Endothelial cell (in vitro differentiated cells): ENCODE results near the gene CFAP206. TPM values are rescaled to one million over a fixed set of nuclear protein-coding genes. Genes with fewer than 3 reads are reported as not detected.
A peak's percentile ranks its signal among the peaks of the same experiment; 100 is the strongest.
"Not testable (repeated sequence)": the region's sequence is repeated elsewhere in the genome, so short reads cannot be mapped to it uniquely, and the experiment has no call there.

ENCODE experiments used
- DNase-seq: peaks from one replicate; pipeline ENCODE4 v3.0.0; 2021; ENCODE audit warnings: low spot score
- H3K27ac Mint-ChIP-seq: one replicate; pipeline ENCODE4 v1.8.0; 2021; ENCODE audit warnings: mixed read lengths, inconsistent platforms; ENCODE audit not compliant: unreplicated experiment
- H3K27me3 Mint-ChIP-seq: one replicate; pipeline ENCODE4 v1.8.0; 2021; ENCODE audit warnings: mild to moderate bottlenecking, moderate library complexity, mixed read lengths, inconsistent platforms; ENCODE audit not compliant: unreplicated experiment
- H3K36me3 Mint-ChIP-seq: one replicate; pipeline ENCODE4 v1.8.0; 2021; ENCODE audit warnings: mild to moderate bottlenecking, low read depth, mixed read lengths, inconsistent platforms; ENCODE audit not compliant: unreplicated experiment
- H3K4me1 Mint-ChIP-seq: one replicate; pipeline ENCODE4 v1.8.0; 2021; ENCODE audit warnings: mild to moderate bottlenecking, mixed read lengths, inconsistent platforms; ENCODE audit not compliant: unreplicated experiment
- H3K4me3 Mint-ChIP-seq: one replicate; pipeline ENCODE4 v1.8.0; 2021; ENCODE audit warnings: mild to moderate bottlenecking, mixed read lengths, inconsistent platforms; ENCODE audit not compliant: unreplicated experiment
- H3K9me3 Mint-ChIP-seq: one replicate; pipeline ENCODE4 v1.8.0; 2021; ENCODE audit warnings: mixed read lengths, inconsistent platforms; ENCODE audit not compliant: unreplicated experiment
- total RNA-seq: library from RNA; stranded (reverse); fragmentation: NEBNext Ultra II Directional; extraction: Animal tissue kit (Norgen Biotek cat#: 25700); gene quantifications from one replicate; pipeline ENCODE4 v1.2.1, GENCODE V29; 2021; ENCODE audit not compliant: unreplicated experiment
- TF ChIP-seq, protein P1 (sequence below): fragments of 200-600 bp; sonication (generic); IDR thresholded peaks from one replicate; pipeline ENCODE4 v1.5.0; 2021; ENCODE audit warnings: antibody characterized with exemption; ENCODE audit not compliant: unreplicated experiment

The CFAP206 gene
- total RNA-seq, 1 donor from 2014 or later: 0.54 TPM

DNA sequence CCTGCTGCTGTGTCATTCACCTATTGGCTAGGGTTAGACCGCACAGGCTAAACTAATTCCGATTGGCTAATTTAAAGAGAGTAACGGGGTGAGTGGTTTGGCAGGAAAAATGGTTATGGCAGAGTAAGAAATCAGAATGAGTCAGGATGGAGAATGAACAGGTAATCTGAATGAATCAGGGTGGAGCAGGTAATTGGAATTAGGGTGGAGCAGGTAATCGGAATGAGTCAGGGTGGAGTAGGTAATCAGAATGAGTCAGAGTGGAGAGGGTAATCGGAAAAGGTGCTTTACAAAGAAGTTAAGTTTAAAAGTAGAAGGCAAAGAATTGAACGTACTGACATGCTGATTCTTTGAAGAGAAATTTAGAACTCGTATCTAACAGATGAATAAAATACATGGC is 76.7 kb downstream of the CFAP206 start:
- Mint-ChIP-seq H3K36me3 (peaks cover 30% of the 10 kb centered on the region), H3K4me3 (peak overlapping the region; percentile 28)
- DNase-seq: no peak

DNA sequence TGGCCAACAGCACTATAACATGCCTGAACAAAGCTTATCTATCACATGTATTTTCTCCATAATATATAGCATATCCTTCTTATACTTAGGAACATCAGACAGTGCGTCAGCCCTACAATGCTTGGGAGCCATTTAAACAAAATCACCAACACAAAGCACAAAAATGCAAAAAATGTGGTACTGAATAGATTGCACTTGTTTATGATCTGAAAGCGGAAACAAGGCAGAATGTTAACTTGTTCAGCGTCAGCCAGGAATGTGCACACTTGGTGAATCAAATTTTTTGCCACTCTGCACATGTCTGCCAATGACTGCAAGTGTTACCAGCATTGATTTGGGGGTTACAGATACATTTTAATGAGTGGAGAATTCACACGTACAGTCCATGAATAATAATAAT is 79.8 kb downstream of the CFAP206 start:
- Mint-ChIP-seq H3K9me3 (no peaks in the 10 kb centered on the region), H3K27ac (no peak overlapping the region), H3K27me3 (no peaks in the 10 kb centered on the region), H3K4me1 (no peaks in the 10 kb centered on the region), H3K4me3 (no peak overlapping the region), H3K36me3 (peaks cover 16% of the 10 kb centered on the region)
- no peak for DNase-seq
- TF ChIP-seq, protein P1, sequence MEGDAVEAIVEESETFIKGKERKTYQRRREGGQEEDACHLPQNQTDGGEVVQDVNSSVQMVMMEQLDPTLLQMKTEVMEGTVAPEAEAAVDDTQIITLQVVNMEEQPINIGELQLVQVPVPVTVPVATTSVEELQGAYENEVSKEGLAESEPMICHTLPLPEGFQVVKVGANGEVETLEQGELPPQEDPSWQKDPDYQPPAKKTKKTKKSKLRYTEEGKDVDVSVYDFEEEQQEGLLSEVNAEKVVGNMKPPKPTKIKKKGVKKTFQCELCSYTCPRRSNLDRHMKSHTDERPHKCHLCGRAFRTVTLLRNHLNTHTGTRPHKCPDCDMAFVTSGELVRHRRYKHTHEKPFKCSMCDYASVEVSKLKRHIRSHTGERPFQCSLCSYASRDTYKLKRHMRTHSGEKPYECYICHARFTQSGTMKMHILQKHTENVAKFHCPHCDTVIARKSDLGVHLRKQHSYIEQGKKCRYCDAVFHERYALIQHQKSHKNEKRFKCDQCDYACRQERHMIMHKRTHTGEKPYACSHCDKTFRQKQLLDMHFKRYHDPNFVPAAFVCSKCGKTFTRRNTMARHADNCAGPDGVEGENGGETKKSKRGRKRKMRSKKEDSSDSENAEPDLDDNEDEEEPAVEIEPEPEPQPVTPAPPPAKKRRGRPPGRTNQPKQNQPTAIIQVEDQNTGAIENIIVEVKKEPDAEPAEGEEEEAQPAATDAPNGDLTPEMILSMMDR: no peak

More for the DNA sequence above, 76.7 kb downstream of the CFAP206 start:
- peaks cover 7% of the 10 kb centered on the region for H3K4me1 Mint-ChIP-seq
- TF ChIP-seq, protein P1: no peak
- no peaks in the 10 kb centered on the region for H3K9me3 Mint-ChIP-seq
- H3K27me3 Mint-ChIP-seq: no peaks in the 10 kb centered on the region
- H3K27ac Mint-ChIP-seq: no peak overlapping the region

DNA sequence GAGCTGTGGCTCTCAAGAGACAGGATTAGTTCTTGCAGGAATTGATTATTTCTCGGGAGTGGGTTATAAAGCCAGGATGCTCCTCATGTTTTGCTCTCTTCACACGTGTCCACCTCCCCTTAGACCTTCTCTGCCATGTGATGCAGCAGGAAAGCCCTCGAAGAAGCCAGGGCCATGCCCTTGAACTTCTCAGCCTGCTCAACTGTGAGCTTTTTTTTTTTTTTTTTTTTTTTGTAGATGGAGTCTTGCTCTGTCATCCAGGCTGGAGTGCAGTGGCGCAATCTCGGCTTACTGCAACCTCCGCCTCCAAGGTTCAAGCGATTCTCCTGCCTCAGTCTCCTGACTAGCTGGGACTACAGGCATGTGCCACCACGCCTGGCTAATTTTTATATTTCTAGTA is 81.6 kb downstream of the CFAP206 start:
- not testable (repeated sequence) for DNase-seq, H3K36me3 Mint-ChIP-seq, H3K9me3 Mint-ChIP-seq, H3K4me1 Mint-ChIP-seq, H3K27me3 Mint-ChIP-seq, H3K27ac Mint-ChIP-seq, H3K4me3 Mint-ChIP-seq

DNA sequence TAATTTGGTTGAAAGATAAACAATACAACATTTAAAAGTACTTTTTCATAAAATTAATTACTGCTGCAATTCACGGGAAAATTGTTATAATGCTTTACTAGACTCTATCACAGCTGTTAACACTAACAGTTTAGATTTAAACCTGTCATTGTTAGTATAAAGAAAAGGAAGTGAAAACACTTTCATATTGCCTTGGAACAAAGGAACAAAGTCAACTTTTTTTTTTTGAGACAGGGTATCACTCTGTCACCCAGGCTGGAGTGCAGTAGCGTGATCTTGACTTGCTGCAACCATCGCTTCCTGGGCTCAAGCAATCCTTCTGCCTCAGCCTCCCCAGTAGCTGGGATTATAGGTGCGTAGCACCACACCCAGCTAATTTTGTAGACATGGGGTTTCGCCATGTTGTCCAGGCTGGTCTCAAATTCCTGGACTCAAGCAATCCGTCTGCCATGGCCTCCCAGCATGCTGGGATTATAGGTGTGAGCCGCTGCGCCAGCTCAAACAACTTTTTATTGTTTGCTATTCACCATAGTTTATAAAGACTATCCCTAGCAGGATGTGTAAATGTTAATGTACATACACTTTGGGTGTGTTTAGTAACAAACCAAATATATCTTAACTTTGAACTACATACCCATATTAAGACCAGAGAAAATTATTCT is 87.1 kb downstream of the CFAP206 start:
- no peak overlapping the region for H3K27ac Mint-ChIP-seq
- H3K36me3 Mint-ChIP-seq: no peaks in the 10 kb centered on the region
- no peaks in the 10 kb centered on the region for H3K27me3 Mint-ChIP-seq
- TF ChIP-seq, protein P1: no peak
- H3K4me1 Mint-ChIP-seq: peaks cover 2% of the 10 kb centered on the region
- no peak overlapping the region for H3K4me3 Mint-ChIP-seq
- DNase-seq: no peak
- H3K9me3 Mint-ChIP-seq: no peaks in the 10 kb centered on the region

DNA sequence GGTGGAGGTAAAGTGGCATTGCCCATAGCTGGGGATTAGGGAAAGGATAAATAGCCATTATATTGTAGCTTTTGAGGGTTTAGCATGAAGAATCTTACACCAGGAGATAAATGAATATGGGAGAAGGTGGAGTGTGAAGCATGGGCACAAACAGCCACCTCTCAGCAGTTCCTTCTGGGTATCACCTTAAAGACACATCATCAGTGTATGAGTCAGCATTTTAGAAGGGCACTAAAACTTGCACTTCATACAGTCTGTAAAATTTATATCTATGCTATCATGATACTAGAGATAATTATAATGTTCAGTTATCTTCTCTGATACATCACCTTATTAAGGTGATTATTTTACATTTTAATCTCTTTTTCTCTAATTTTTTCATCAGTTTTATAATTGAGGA is 90.3 kb downstream of the CFAP206 start:
- Mint-ChIP-seq H3K4me3 (no peak overlapping the region), H3K9me3 (no peaks in the 10 kb centered on the region), H3K36me3 (peaks cover 11% of the 10 kb centered on the region), H3K27ac (no peak overlapping the region), H3K4me1 (peaks cover 9% of the 10 kb centered on the region), H3K27me3 (no peaks in the 10 kb centered on the region)
- TF ChIP-seq, protein P1: no peak
- DNase-seq: no peak
